GM21717 (cell line): ENCODE data around the gene TBC1D2B.
"Not testable (repeated sequence)": the region's sequence is repeated elsewhere in the genome, so short reads cannot be mapped to it uniquely, and the experiment has no call there.

Experiments used
- ATAC-seq: cut with Tn5 transposase; IDR thresholded peaks from one replicate; pipeline ENCODE4 v1.9.1; 2021; ENCODE audit warnings: mild to moderate bottlenecking, moderate library complexity; ENCODE audit not compliant: unreplicated experiment

Gene TBC1D2B

GRCh38 chr15:77977903-77978758, 99.4 kb downstream of the TBC1D2B start:
- ATAC-seq = not testable (repeated sequence)

DNA sequence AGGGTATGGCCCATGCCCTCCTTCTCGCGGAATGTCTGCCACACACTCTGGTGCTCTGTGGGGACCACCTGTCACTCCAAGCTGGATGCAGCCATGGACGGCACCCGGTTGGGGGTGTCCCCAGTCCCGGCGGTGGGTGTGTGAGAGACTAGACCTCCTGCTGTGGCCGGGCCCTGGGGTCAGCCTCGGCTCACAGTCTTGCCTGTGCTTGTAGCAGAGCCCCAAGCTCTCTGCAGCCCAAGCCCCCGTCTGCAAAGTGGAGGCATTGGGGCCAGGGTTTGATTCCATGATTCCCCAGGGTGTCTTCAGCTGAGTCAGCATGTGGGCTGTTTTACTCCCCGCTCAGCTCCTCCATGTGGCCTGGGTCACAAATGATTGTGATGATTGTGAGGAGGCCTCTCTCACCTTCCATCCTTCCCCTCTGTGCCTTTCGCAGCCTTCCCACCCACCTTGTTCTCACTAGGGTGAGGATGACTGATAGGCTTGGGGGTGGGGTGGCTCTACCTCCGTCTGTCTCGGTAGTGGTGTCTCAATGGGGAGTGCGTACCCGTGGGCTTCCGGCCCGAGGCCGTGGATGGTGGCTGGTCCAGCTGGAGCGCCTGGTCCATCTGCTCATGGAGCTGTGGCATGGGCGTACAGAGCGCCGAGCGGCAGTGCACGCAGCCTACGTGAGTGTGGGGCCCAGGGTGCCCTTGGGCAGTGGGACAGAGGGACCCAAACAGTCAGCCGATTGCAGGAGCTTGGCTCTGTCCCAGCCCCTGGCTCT, 100.6 kb downstream of the TBC1D2B start:
- ATAC-seq = not testable (repeated sequence)

DNA sequence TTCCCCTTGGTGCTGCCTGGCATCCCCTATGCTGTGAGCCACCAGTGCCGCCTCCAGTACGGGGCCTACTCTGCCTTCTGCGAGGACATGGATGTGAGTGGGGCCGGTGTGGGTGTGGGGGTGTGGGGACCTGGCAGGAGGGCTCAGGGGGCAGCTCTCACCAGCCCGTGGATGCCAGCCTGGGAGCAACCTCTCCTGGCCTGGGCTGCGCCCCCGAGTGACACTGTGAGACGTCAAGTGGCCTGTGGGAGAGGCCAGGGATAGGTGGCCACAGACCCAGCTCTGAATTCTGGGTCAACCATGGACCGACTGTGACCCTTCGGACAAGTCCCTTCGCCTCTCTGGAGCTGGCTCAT, 101.4 kb downstream of the TBC1D2B start:
- not testable (repeated sequence) for ATAC-seq

GRCh38 chr15:77975332-77976094, 102.0 kb downstream of the TBC1D2B start:
- no peak for ATAC-seq

GRCh38 chr15:77974416-77975331, 102.8 kb downstream of the TBC1D2B start:
- no peak for ATAC-seq

DNA sequence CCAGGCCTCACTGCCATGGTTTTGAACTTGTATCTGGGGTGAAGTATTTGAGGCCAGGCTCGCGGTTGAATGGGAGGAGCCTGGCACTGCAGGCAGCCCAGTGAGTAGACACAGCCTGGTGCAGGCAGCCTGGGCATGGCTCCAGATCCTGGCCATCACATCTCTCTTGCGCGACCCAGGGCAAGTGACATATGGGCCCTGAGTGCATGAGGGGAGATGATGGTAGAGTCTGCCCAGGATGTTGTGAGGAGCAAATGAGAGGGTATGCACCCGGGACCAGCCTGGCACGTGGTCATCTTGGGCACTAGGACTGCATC, 103.5 kb downstream of the TBC1D2B start:
- no peak for ATAC-seq

- ATAC-seq = not testable (repeated sequence)
Measured at GRCh38 chr15:77973273-77974097, 104.0 kb downstream of the TBC1D2B start.

- not testable (repeated sequence) for ATAC-seq
Measured at GRCh38 chr15:77972706-77973105, 104.8 kb downstream of the TBC1D2B start.

GRCh38 chr15:77971875-77972274, 105.6 kb downstream of the TBC1D2B start:
- ATAC-seq = not testable (repeated sequence)

- ATAC-seq = not testable (repeated sequence)
Measured at GRCh38 chr15:77970813-77971360, 106.6 kb downstream of the TBC1D2B start.

GRCh38 chr15:77969055-77969454, 108.5 kb downstream of the TBC1D2B start:
- no peak for ATAC-seq

GRCh38 chr15:77967798-77968197, 109.7 kb downstream of the TBC1D2B start:
- no peak for ATAC-seq

- not testable (repeated sequence) for ATAC-seq
Measured at GRCh38 chr15:77967235-77967615, 110.3 kb downstream of the TBC1D2B start.

- ATAC-seq = no peak
Measured at GRCh38 chr15:77966540-77967234, 110.8 kb downstream of the TBC1D2B start.

GRCh38 chr15:77964193-77964592, 113.3 kb downstream of the TBC1D2B start:
- ATAC-seq = no peak

DNA sequence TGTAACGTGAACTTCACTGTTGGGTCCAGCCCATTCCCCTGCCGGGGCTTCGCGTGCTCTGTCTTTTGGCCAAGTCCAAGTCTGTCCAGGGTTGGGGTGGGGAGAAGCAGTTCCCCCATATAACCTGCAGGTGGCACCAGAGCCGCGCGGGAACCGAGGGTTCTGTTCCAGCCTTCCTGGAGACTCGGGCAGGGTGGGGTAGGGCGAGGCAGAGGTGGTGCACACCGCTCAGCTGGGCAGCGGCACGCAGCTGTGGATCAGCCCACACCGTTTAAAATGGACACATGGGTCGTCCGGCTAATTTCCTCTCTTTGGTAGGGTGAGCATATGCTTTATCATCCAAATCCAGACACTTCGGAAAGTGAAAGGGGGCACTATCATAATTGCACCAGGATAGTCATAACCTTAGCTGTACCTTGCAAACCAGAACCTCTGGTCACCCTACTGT, 118.1 kb downstream of the TBC1D2B start:
- ATAC-seq = peak; percentile 79

DNA sequence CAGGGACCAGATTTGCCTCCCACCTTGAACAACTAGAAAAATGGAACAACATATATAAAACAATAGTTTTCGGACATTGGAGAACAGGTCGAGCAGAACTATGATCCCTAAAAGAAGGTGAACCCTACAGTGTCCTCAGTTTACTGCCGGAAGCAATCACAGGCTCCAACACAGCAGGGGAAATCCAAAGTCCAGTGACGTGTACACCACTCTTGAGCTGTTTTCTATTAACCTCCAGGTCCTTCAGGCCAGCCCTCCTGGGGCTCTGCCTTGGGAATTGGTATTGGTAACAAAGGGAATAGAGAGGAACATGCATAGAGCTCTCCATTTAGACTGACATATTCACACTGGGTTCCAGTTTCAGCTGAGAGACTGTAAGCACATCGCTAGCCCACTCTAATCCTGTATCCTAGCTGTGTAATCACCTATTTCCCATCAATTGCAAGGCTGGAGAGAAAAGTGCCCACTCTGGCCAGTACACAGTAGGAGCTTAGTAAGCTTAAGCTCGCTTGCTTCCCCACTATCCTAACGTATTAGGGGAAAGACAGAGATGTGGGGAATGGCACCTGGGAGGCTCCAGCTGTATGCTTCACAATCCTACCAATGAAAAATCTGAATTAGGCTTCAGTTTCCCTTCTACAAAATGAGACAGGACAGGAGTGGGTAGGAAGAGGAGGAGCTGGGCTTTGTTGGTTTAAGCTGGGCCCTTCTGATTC, 118.6 kb downstream of the TBC1D2B start:
- not testable (repeated sequence) for ATAC-seq

- not testable (repeated sequence) for ATAC-seq
Measured at GRCh38 chr15:77958021-77958420, 119.5 kb downstream of the TBC1D2B start.
